ENCODE results near the gene BICD2. TPM values are rescaled to one million over a fixed set of nuclear protein-coding genes. Genes with fewer than 3 reads are reported as not detected.

Gene BICD2
- total RNA-seq, 1 experiment from 2014 or later = 43.1 TPM

GRCh38 chr9:92710368-92710767, 54.3 kb downstream of the BICD2 start:
- in situ Hi-C loops (cut with HindIII; ENCODE audit: low pct_unique_long_range_greater_than_20kb, low sequenced_read_pairs) = no loop called here
- no peak for DNase-seq (ENCODE audit: low read depth, low spot score)

GRCh38 chr9:92709954-92710353, 54.7 kb downstream of the BICD2 start:
- in situ Hi-C loops (cut with HindIII; ENCODE audit: low pct_unique_long_range_greater_than_20kb, low sequenced_read_pairs) = no loop called here
- no peak for DNase-seq (ENCODE audit: low read depth, low spot score)

- in situ Hi-C loops (cut with HindIII; ENCODE audit: low pct_unique_long_range_greater_than_20kb, low sequenced_read_pairs) = no loop called here
- DNase-seq (ENCODE audit: low read depth, low spot score) = no peak
Observed at GRCh38 chr9:92709240-92709639, 55.4 kb downstream of the BICD2 start.

GRCh38 chr9:92707530-92707929, 57.1 kb downstream of the BICD2 start:
- DNase-seq (ENCODE audit: low read depth, low spot score) = no peak
- in situ Hi-C loops (cut with HindIII; ENCODE audit: low pct_unique_long_range_greater_than_20kb, low sequenced_read_pairs) = no loop called here

GRCh38 chr9:92706218-92706940, 58.3 kb downstream of the BICD2 start:
- peak; percentile 71 for DNase-seq (ENCODE audit: low read depth, low spot score)
- in situ Hi-C loops (cut with HindIII; ENCODE audit: low pct_unique_long_range_greater_than_20kb, low sequenced_read_pairs) = no loop called here

GRCh38 chr9:92704528-92704927, 60.1 kb downstream of the BICD2 start:
- in situ Hi-C loops (cut with HindIII; ENCODE audit: low pct_unique_long_range_greater_than_20kb, low sequenced_read_pairs) = no loop called here
- no peak for DNase-seq (ENCODE audit: low read depth, low spot score)

GRCh38 chr9:92696619-92697018, 68.0 kb downstream of the BICD2 start:
- in situ Hi-C loops (cut with HindIII; ENCODE audit: low pct_unique_long_range_greater_than_20kb, low sequenced_read_pairs) = no loop called here
- no peak for DNase-seq (ENCODE audit: low read depth, low spot score)

GRCh38 chr9:92686954-92687353, 77.7 kb downstream of the BICD2 start:
- DNase-seq (ENCODE audit: low read depth, low spot score) = peak; percentile 36
- in situ Hi-C loops (cut with HindIII; ENCODE audit: low pct_unique_long_range_greater_than_20kb, low sequenced_read_pairs) = no loop called here

- in situ Hi-C loops (cut with HindIII; ENCODE audit: low pct_unique_long_range_greater_than_20kb, low sequenced_read_pairs) = no loop called here
- no peak for DNase-seq (ENCODE audit: low read depth, low spot score)
Observed at GRCh38 chr9:92685022-92685421, 79.6 kb downstream of the BICD2 start.

- no peak for DNase-seq (ENCODE audit: low read depth, low spot score)
- in situ Hi-C loops (cut with HindIII; ENCODE audit: low pct_unique_long_range_greater_than_20kb, low sequenced_read_pairs) = no loop called here
Observed at GRCh38 chr9:92682269-92682668, 82.4 kb downstream of the BICD2 start.

- in situ Hi-C loops (cut with HindIII; ENCODE audit: low pct_unique_long_range_greater_than_20kb, low sequenced_read_pairs) = no loop called here
- DNase-seq (ENCODE audit: low read depth, low spot score) = no peak
Observed at GRCh38 chr9:92680166-92681119, 84.2 kb downstream of the BICD2 start.

GRCh38 chr9:92679413-92680165, 85.0 kb downstream of the BICD2 start:
- in situ Hi-C loops (cut with HindIII; ENCODE audit: low pct_unique_long_range_greater_than_20kb, low sequenced_read_pairs) = no loop called here
- DNase-seq (ENCODE audit: low read depth, low spot score) = no peak

GRCh38 chr9:92671323-92671722, 93.3 kb downstream of the BICD2 start:
- in situ Hi-C loops (cut with HindIII; ENCODE audit: low pct_unique_long_range_greater_than_20kb, low sequenced_read_pairs) = no loop called here
- DNase-seq (ENCODE audit: low read depth, low spot score) = peak; percentile 58

GRCh38 chr9:92669890-92670708, 94.5 kb downstream of the BICD2 start, which contains the start of gene IPPK:
IPPK (minus strand) TSS chr9:92670131; CDS start chr9:92669988, 143 bp downstream.
- peak; percentile 99 for DNase-seq (ENCODE audit: low read depth, low spot score)
- in situ Hi-C loops (cut with HindIII; ENCODE audit: low pct_unique_long_range_greater_than_20kb, low sequenced_read_pairs) = no loop called here

GRCh38 chr9:92669527-92669889, 95.1 kb downstream of the BICD2 start:
- DNase-seq (ENCODE audit: low read depth, low spot score) = no peak
- in situ Hi-C loops (cut with HindIII; ENCODE audit: low pct_unique_long_range_greater_than_20kb, low sequenced_read_pairs) = no loop called here

GRCh38 chr9:92668746-92669526, 95.7 kb downstream of the BICD2 start:
- DNase-seq (ENCODE audit: low read depth, low spot score) = peak; percentile 41
- in situ Hi-C loops (cut with HindIII; ENCODE audit: low pct_unique_long_range_greater_than_20kb, low sequenced_read_pairs) = no loop called here

Measured in SK-MEL-5 (cell line).